ENCODE results near the gene MARCO.

DNA sequence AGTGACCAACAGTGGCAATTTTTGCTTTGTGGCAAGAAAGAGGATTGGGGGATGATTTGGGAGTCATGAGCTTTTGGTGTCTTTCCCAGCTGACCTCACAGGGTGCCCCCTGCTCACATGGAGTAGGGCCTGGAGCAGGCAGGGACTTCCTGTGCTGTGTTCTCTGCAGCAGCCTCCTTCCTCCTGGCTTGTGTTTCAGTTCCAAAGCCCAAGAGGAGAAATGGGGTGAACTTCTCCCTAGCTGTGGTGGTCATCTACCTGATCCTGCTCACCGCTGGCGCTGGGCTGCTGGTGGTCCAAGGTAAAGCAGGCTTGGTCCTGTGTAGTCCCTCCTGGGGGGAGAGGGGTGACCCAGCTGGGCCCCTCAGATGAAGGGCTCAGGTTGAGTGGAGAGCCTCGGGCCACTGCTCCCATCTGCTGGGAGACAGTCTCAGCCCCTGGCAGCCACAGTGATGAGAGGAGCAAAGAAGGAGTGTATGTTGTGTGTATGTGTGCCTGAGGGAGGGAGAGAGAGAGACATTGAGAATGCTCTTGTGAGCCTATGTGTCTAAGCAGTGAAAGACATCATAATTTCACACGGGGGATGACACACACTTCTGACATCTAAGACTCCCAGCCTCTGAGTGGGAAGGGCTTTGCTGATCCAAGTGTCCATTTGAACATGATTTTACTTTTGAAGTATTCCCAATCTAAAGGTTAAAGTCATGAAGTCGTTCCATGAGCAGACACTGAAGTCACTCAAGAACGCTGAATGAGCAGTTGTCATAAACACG lies 27.2 kb downstream of the MARCO start:
- TF ChIP-seq POLR2A (IDR thresholded peaks at IDR 0.05; ENCODE audit: borderline replicate concordance, extremely low read depth, insufficient read depth, insufficient read length) (no peak), ELF1 (IDR thresholded peaks at IDR 0.05; ENCODE audit: borderline replicate concordance, low read depth) (no peak), SRF (IDR thresholded peaks at IDR 0.05; ENCODE audit: low read depth) (no peak), SP1 (IDR thresholded peaks at IDR 0.05; ENCODE audit: low read depth) (no peak), EZH2phosphoT487 (IDR thresholded peaks at IDR 0.05; ENCODE audit: borderline replicate concordance) (no peak)
- TF ChIP-seq, protein P1, sequence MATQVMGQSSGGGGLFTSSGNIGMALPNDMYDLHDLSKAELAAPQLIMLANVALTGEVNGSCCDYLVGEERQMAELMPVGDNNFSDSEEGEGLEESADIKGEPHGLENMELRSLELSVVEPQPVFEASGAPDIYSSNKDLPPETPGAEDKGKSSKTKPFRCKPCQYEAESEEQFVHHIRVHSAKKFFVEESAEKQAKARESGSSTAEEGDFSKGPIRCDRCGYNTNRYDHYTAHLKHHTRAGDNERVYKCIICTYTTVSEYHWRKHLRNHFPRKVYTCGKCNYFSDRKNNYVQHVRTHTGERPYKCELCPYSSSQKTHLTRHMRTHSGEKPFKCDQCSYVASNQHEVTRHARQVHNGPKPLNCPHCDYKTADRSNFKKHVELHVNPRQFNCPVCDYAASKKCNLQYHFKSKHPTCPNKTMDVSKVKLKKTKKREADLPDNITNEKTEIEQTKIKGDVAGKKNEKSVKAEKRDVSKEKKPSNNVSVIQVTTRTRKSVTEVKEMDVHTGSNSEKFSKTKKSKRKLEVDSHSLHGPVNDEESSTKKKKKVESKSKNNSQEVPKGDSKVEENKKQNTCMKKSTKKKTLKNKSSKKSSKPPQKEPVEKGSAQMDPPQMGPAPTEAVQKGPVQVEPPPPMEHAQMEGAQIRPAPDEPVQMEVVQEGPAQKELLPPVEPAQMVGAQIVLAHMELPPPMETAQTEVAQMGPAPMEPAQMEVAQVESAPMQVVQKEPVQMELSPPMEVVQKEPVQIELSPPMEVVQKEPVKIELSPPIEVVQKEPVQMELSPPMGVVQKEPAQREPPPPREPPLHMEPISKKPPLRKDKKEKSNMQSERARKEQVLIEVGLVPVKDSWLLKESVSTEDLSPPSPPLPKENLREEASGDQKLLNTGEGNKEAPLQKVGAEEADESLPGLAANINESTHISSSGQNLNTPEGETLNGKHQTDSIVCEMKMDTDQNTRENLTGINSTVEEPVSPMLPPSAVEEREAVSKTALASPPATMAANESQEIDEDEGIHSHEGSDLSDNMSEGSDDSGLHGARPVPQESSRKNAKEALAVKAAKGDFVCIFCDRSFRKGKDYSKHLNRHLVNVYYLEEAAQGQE (IDR thresholded peaks at IDR 0.05; ENCODE audit: low read depth), result no peak
- TF ChIP-seq, protein P2, sequence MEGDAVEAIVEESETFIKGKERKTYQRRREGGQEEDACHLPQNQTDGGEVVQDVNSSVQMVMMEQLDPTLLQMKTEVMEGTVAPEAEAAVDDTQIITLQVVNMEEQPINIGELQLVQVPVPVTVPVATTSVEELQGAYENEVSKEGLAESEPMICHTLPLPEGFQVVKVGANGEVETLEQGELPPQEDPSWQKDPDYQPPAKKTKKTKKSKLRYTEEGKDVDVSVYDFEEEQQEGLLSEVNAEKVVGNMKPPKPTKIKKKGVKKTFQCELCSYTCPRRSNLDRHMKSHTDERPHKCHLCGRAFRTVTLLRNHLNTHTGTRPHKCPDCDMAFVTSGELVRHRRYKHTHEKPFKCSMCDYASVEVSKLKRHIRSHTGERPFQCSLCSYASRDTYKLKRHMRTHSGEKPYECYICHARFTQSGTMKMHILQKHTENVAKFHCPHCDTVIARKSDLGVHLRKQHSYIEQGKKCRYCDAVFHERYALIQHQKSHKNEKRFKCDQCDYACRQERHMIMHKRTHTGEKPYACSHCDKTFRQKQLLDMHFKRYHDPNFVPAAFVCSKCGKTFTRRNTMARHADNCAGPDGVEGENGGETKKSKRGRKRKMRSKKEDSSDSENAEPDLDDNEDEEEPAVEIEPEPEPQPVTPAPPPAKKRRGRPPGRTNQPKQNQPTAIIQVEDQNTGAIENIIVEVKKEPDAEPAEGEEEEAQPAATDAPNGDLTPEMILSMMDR (IDR thresholded peaks at IDR 0.05 in 2 of 3, conservative IDR thresholded peaks at IDR 0.05 in 1 of 3; ENCODE audit: borderline replicate concordance in 1 of 3, insufficient read depth in 1 of 3, low read depth in 2 of 3, low read length in 2 of 3), result no peak
- TF ChIP-seq, protein P3, sequence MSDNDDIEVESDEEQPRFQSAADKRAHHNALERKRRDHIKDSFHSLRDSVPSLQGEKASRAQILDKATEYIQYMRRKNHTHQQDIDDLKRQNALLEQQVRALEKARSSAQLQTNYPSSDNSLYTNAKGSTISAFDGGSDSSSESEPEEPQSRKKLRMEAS (IDR thresholded peaks at IDR 0.05), result no peak

All from HCT116 (cell line).